Right kidney (tissue), 1 donor: ENCODE measurements around the gene C13orf46.

Experiments used
- DNase-seq: peaks from one replicate; pipeline ENCODE4 v3.0.0-alpha.2; 2016

The C13orf46 gene

GRCh38 chr13:113904411-113904810, 69.5 kb downstream of the C13orf46 start:
- no peak for DNase-seq

GRCh38 chr13:113903912-113904311, 70.0 kb downstream of the C13orf46 start:
- DNase-seq: no peak
